Activated CD8-positive, alpha-beta T cell treated with anti-CD3 and anti-CD28 coated beads, Interleukin-2, amount 10 ng/mL, durations not matched to agents 7 days and 5 days (primary cell): ENCODE measurements around the gene MTMR11. TPM values are rescaled to one million over a fixed set of nuclear protein-coding genes. Genes with fewer than 3 reads are reported as not detected.
"Not testable (repeated sequence)": the region's sequence is repeated elsewhere in the genome, so short reads cannot be mapped to it uniquely, and the experiment has no call there.

Source experiments
- ATAC-seq: fragments of 150-1000 bp; cut with Tn5 transposase; one replicate; pipeline ENCODE4 v1.10.0; 2021; ENCODE audit warnings: moderate library complexity
- CTCF ChIA-PET: fragments of 350-600 bp; sonication (Branson Sonifier 250); formaldehyde crosslinking; loops from one replicate; lab custom pipeline; 2021; ENCODE audit warnings: antibody characterized with exemption; lab: Charles Lee
- POLR2A ChIA-PET: fragments of 350-600 bp; sonication (Branson Sonifier 250); formaldehyde crosslinking; loops from one replicate; lab custom pipeline; 2021; ENCODE audit warnings: antibody characterized with exemption; lab: Charles Lee
- DNase-seq: peaks from one replicate; pipeline ENCODE4 v3.0.0-alpha.2; 2020
- H3K27ac Mint-ChIP-seq: one replicate; pipeline ENCODE4 v1.8.0; 2021; ENCODE audit warnings: mild to moderate bottlenecking, mixed read lengths
- H3K27me3 Mint-ChIP-seq: one replicate; pipeline ENCODE4 v1.8.0; 2021; ENCODE audit warnings: low read depth, mixed read lengths
- H3K36me3 Mint-ChIP-seq: one replicate; pipeline ENCODE4 v1.8.0; 2021; ENCODE audit warnings: low read depth, mixed read lengths
- H3K4me1 Mint-ChIP-seq: one replicate; pipeline ENCODE4 v1.8.0; 2021; ENCODE audit warnings: low read depth, mixed read lengths
- H3K4me3 Mint-ChIP-seq: one replicate; pipeline ENCODE4 v1.8.0; 2021; ENCODE audit warnings: mild to moderate bottlenecking, mixed read lengths
- H3K9me3 Mint-ChIP-seq: one replicate; pipeline ENCODE4 v1.8.0; 2022; ENCODE audit warnings: mixed read lengths; ENCODE audit not compliant: insufficient read depth
- total RNA-seq, 2 experiments: library from RNA; stranded (reverse); gene quantifications; one replicate each; pipeline ENCODE4 v1.2.3, GENCODE V29; 2021

Gene MTMR11
- total RNA-seq, 2 experiments from 2014 or later: 1.0 to 1.2 TPM

DNA sequence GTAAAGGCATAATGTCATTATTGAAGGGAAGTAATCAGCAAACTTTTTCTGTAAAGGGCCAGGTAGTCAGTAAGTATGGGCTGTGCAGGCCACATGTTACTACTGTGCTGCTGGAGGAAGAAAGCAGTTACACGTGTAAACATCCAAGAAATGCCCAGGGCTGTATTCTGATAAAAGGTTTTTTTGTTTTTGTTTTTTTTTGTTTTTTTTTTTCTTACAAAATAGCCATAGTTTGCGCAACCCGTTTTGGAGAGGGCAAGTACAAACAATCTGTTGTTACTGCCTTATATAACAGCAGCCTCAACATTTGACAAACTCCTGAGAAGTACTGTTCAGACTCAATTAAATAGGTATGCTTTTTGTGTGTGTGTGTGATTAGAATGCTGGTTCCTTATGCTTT, 26.7 kb upstream of the MTMR11 start:
- Mint-ChIP-seq H3K36me3 (peaks cover 35% of the 10 kb centered on the region), H3K27ac (no peak overlapping the region), H3K4me3 (no peak overlapping the region), H3K27me3 (no peaks in the 10 kb centered on the region), H3K9me3 (no peaks in the 10 kb centered on the region), H3K4me1 (peaks cover 16% of the 10 kb centered on the region)
- DNase-seq (no peak), ATAC-seq (no peak)
- CTCF ChIA-PET: interaction anchor here (1.0 to 3.0 kb wide), 6 partner anchors 9 to 225 kb away, joined by 3 to 35 read pairs (median 7); no protein-coding TSS in a partner anchor
- POLR2A ChIA-PET: interaction anchor here (1.0 kb wide), 1 partner anchor 75 kb away, joined by 3 read pairs; no protein-coding TSS in a partner anchor

DNA sequence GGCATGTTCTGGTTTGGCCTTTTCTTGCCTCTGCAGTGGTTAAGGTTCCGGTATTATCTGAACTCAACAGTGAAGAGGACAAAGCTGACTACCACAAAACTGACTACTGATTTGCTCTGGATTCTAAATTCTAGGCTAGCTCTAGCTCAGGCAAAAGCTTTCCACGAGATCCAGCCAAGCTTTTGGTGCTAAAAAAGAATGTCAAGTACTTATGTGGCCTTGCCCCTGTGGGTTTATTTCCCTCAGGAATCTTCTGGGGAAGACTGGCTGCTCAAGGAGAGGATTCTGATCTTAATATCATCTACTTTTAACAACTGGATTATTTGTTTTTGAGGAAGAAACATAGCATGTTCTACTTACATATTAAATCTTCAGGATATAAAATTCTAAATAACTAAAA, 26.1 kb upstream of the MTMR11 start:
- ATAC-seq (no peak), DNase-seq (no peak)
- Mint-ChIP-seq H3K4me3 (no peak overlapping the region), H3K4me1 (peaks cover 16% of the 10 kb centered on the region), H3K27me3 (no peaks in the 10 kb centered on the region), H3K9me3 (no peaks in the 10 kb centered on the region), H3K36me3 (peaks cover 36% of the 10 kb centered on the region), H3K27ac (peak overlapping the region; percentile 4)
- CTCF ChIA-PET: interaction anchor here (0.7 to 3.1 kb wide), 52 partner anchors 8 to 257 kb away, joined by 3 to 35 read pairs (median 4); partner anchors contain the start of genes BOLA1, SF3B4 and VPS45
- POLR2A ChIA-PET: interaction anchor here (1.0 to 4.7 kb wide), 2 partner anchors 67 to 75 kb away, joined by 3 to 31 read pairs; a partner anchor contains a TSS

DNA sequence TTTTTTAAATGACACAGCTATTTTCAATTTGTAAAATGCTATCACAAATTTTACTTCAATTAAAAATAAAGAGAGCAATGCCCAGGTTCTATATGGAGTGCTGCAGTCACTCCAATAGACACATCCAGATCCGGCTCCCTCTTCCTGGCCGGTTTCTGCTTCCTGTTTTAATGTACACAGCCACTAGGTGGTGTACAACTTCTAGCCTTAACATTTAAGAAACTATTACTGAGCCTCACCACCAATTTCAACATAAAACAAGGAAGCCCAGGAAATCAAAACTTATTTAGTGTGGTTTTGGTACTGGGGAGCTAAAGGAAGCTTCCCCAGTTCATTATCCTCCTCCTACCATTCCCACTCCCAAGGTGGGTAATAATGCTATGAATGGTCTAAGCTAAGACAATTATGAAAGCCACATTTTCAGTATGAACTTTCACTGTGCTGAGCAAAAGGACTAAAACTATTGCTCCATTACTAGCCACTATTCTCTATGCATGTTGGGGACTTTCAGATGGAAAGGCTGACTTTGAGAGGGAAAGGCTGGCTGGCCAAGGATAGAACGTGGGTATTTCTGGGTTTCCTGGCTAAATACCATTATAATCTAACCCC, 25.5 kb upstream of the MTMR11 start:
- Mint-ChIP-seq H3K27ac (no peak overlapping the region), H3K9me3 (no peaks in the 10 kb centered on the region), H3K4me3 (no peak overlapping the region)

DNA sequence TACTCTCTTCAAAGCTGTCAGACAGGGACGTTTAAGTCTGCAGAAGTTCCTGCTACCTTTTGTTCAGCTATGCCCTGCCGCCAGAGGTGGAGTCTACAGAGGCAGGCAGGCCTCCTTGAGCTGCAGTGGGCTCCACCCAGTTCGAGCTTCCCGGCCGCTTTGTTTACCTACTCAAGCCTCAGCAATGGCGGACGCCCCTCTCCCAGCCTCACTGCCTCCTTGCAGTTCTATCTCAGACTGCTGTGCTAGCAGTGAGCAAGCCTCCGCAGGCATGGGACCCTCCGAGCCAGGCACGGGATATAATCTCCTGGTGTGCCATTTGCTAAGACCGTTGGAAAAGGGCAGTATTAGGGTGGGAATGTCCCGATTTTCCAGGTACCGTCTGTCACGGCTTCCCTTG, 20.9 kb upstream of the MTMR11 start:
- CTCF ChIA-PET: interaction anchor here (0.9 kb wide), 1 partner anchor 230 kb away, joined by 3 read pairs; no protein-coding TSS in a partner anchor

More for the DNA sequence above, 25.5 kb upstream of the MTMR11 start:
- ChIA-PET CTCF (interaction anchor here (0.6 to 3.1 kb wide), 57 partner anchors 9 to 258 kb away, joined by 3 to 35 read pairs (median 4); partner anchors contain the start of genes BOLA1, SF3B4 and VPS45), POLR2A (interaction anchor here (0.6 to 4.7 kb wide), 3 partner anchors 68 to 88 kb away, joined by 3 to 31 read pairs (median 3); a partner anchor contains a TSS)
- ATAC-seq (peak; percentile 91), DNase-seq (peak; percentile 62)
- no peaks in the 10 kb centered on the region for H3K27me3 Mint-ChIP-seq
- peaks cover 40% of the 10 kb centered on the region for H3K36me3 Mint-ChIP-seq
- H3K4me1 Mint-ChIP-seq: peaks cover 16% of the 10 kb centered on the region

DNA sequence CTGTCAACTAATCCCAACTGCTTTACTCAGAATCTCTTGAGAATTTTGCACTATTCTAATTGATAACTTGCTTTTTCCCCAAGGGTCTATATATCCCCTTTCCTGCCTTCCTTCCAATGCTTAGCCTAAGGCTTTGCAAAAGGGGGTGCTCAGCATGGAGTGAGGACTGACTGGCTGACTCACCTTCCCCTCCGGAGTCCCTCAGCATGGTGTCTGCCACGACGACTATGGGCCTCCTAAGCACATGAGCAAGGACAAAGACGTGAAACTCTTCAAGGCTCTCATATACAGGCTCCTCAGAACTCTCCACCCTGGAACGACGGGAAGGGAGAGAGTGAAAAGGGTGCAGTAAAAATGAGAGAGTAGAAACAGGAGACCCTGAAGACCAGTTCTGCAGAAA, 13.2 kb upstream of the MTMR11 start:
- POLR2A ChIA-PET: interaction anchor here (0.8 to 3.9 kb wide), 3 partner anchors 28 to 220 kb away, joined by 3 to 13 read pairs (median 3); a partner anchor contains a TSS
- no peaks in the 10 kb centered on the region for H3K9me3 Mint-ChIP-seq
- no peaks in the 10 kb centered on the region for H3K27me3 Mint-ChIP-seq
- ATAC-seq (no peak), DNase-seq (no peak)
- H3K4me1 Mint-ChIP-seq: no peaks in the 10 kb centered on the region
- H3K4me3 Mint-ChIP-seq: no peak overlapping the region
- H3K27ac Mint-ChIP-seq: no peak overlapping the region
- CTCF ChIA-PET: interaction anchor here (1.1 to 1.3 kb wide), 2 partner anchors 12 to 238 kb away, joined by 3 read pairs; no protein-coding TSS in a partner anchor
- H3K36me3 Mint-ChIP-seq: peaks cover 31% of the 10 kb centered on the region

More for the DNA sequence above, 20.9 kb upstream of the MTMR11 start:
- ATAC-seq, H3K4me3 Mint-ChIP-seq, DNase-seq, H3K27me3 Mint-ChIP-seq, H3K9me3 Mint-ChIP-seq, H3K27ac Mint-ChIP-seq, POLR2A ChIA-PET, H3K4me1 Mint-ChIP-seq: not testable (repeated sequence)
- H3K36me3 Mint-ChIP-seq: peaks cover 47% of the 10 kb centered on the region

DNA sequence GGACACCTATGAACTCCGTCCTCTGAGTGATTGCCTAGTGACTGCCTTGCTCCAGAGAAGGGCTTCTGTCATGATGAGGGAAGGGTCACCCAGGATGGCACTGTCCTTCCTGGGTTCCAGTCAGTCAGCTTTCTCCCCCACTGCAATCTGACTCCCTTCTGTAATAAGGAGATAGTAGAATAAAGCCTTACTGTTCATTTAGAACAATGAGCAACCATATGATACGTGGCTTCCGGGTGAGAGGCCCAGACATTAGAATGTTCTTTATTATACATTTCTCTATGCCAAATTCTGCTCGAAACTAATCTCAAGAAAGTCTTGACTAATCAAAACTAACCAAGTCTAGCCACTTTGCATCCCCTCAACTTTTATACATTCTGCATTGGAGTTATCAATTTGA, 8.5 kb upstream of the MTMR11 start:
- Mint-ChIP-seq H3K9me3 (no peaks in the 10 kb centered on the region), H3K4me1 (peaks cover 15% of the 10 kb centered on the region), H3K36me3 (peaks cover 30% of the 10 kb centered on the region), H3K27me3 (no peaks in the 10 kb centered on the region), H3K27ac (no peak overlapping the region), H3K4me3 (no peak overlapping the region)
- ATAC-seq: no peak
- DNase-seq: no peak
- ChIA-PET CTCF (interaction anchor here (0.9 to 1.8 kb wide), 2 partner anchors 14 to 242 kb away, joined by 3 to 4 read pairs; no protein-coding TSS in a partner anchor), POLR2A (interaction anchor here (0.6 to 1.4 kb wide), 2 partner anchors 58 to 128 kb away, joined by 3 to 5 read pairs; a partner anchor contains a TSS)

DNA sequence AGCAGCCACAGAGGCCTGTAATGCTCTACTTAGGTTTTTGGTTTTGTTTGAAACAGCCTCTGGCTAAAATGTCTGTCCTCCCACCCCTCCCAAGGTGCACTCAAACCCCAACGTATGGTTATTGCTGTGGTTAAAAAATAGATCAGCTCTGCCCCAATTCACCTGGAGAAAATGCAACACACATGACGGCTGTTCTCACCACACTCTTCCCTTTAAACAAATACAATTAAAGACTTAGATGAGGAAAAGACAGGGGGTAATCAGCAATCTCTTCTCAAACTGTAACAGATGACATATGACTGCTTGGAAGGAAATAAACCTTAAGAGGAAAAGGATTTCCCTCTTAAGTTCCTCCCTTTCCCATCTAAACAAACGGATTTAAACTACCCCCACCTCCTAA, 6.2 kb upstream of the MTMR11 start:
- Mint-ChIP-seq H3K9me3 (no peaks in the 10 kb centered on the region), H3K4me1 (peaks cover 31% of the 10 kb centered on the region), H3K27ac (peak overlapping the region; percentile 22), H3K4me3 (no peak overlapping the region), H3K27me3 (no peaks in the 10 kb centered on the region), H3K36me3 (peaks cover 30% of the 10 kb centered on the region)
- CTCF ChIA-PET: interaction anchor here (0.9 to 2.5 kb wide), 3 partner anchors 9 to 245 kb away, joined by 3 to 8 read pairs (median 4); no protein-coding TSS in a partner anchor
- POLR2A ChIA-PET: interaction anchor here (0.6 to 3.0 kb wide), 5 partner anchors 12 to 294 kb away, joined by 3 to 10 read pairs (median 3); partner anchors contain the start of gene SF3B4
- DNase-seq (no peak), ATAC-seq (no peak)

DNA sequence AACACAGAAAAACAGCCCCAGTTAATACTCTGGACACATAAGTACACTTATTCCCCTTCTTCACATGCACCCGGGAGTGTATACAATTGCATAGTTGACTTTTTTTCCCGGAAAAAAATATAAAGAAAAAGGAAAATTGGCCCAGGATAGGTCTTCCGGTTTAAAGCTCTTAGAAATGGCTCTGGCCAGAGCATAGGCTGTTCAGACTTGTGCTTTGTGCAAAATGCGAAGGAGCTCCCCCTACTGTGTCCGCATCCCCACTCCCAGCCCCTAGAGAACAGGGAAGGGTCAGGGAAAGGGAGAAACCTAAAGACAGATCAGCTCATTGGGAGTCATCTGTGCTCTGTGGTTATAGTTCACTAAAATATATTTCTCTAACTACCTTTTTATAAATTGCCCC, 5.5 kb upstream of the MTMR11 start:
- H3K4me3 Mint-ChIP-seq: no peak overlapping the region
- H3K36me3 Mint-ChIP-seq: peaks cover 26% of the 10 kb centered on the region
- H3K27ac Mint-ChIP-seq: no peak overlapping the region
- H3K4me1 Mint-ChIP-seq: peaks cover 38% of the 10 kb centered on the region
- no peaks in the 10 kb centered on the region for H3K9me3 Mint-ChIP-seq
- ChIA-PET CTCF (interaction anchor here (0.9 to 2.5 kb wide), 3 partner anchors 9 to 245 kb away, joined by 3 to 8 read pairs (median 4); no protein-coding TSS in a partner anchor), POLR2A (interaction anchor here (1.2 to 3.0 kb wide), 2 partner anchors 14 to 56 kb away, joined by 7 to 10 read pairs; partner anchors contain the start of gene SF3B4)
- no peak for ATAC-seq
- DNase-seq: no peak
- H3K27me3 Mint-ChIP-seq: no peaks in the 10 kb centered on the region

DNA sequence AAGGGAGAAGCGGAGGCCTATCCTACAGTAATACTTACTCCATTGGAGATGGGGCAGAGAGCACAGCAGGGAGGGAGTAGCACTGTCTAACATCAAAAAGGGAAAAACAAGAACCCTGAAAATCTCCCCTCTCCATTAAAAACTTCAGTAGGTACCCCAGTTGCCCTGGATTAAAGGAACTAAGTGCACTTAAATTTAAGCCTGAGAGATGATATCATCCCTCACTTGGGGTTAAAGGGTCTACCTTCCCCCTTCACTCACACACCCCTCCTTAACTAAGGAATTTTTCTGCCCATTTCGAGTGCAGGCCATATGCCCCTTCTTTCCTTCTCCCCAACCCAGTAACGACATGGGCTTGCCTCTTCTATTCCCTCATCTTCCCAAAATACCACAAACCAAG, 3.7 kb upstream of the MTMR11 start:
- ChIA-PET CTCF (no interaction called here), POLR2A (interaction anchor here (1.1 kb wide), 1 partner anchor 12 kb away, joined by 8 read pairs; the partner anchor contains the start of gene SF3B4)
- Mint-ChIP-seq H3K4me3 (no peak overlapping the region), H3K27ac (no peak overlapping the region), H3K9me3 (no peaks in the 10 kb centered on the region), H3K36me3 (peaks cover 18% of the 10 kb centered on the region), H3K4me1 (peaks cover 49% of the 10 kb centered on the region), H3K27me3 (no peaks in the 10 kb centered on the region)
- no peak for DNase-seq
- ATAC-seq: no peak

DNA sequence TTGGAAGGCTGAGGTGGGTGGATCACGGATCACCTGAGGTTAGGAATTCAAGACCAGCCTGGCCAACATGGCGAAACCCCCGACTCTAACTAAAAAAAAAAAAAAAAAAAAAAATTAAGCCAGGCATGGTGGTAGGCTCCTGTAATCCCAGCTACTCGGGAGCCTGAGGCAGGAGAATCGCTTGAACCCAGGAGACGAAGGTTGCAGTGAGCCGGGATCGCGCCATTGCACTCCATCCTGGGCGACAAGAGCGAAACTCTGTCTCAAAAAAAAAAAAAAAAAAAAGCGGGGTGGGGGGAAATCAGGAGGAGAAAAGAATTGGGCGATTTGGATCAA, 2.0 kb upstream of the MTMR11 start:
- peaks cover 48% of the 10 kb centered on the region for H3K4me1 Mint-ChIP-seq
- ATAC-seq, H3K9me3 Mint-ChIP-seq, H3K36me3 Mint-ChIP-seq, H3K27me3 Mint-ChIP-seq, H3K4me3 Mint-ChIP-seq, H3K27ac Mint-ChIP-seq, DNase-seq: not testable (repeated sequence)
- ChIA-PET CTCF (interaction anchor here (0.7 to 2.7 kb wide), 3 partner anchors 9 to 23 kb away, joined by 3 to 11 read pairs (median 3); no protein-coding TSS in a partner anchor), POLR2A (interaction anchor here (1.2 to 2.2 kb wide), 2 partner anchors 11 to 52 kb away, joined by 6 to 23 read pairs; partner anchors contain the start of gene SF3B4)

DNA sequence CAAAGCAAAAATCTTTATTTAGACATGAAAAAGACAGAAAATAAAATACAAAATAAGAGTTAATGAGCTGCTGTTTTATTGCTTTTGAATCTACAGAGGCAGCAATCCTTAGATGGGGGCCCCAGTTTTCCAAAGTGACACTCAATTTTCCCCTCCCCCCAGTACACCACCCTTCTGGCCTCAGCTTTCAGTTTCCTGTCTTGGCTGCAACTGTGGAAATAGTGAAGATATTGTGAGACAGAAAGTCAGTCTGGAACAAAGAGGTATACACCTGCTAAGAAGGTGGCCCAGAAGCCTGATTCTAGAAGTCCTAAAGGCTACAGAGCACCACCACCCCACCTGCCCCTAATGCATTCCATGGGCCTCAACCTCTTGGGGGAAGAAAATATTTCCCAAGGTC, 1.1 kb upstream of the MTMR11 start:
- no peaks in the 10 kb centered on the region for H3K36me3 Mint-ChIP-seq
- H3K27ac Mint-ChIP-seq: peak overlapping the region; percentile 65
- no peaks in the 10 kb centered on the region for H3K9me3 Mint-ChIP-seq
- H3K4me1 Mint-ChIP-seq: peaks cover 39% of the 10 kb centered on the region
- POLR2A ChIA-PET: interaction anchor here (1.2 to 2.2 kb wide), 2 partner anchors 10 to 51 kb away, joined by 10 to 23 read pairs; partner anchors contain the start of gene SF3B4
- CTCF ChIA-PET: interaction anchor here (0.8 to 2.7 kb wide), 4 partner anchors 9 to 61 kb away, joined by 3 to 11 read pairs (median 4); no protein-coding TSS in a partner anchor
- DNase-seq: peak; percentile 33
- H3K27me3 Mint-ChIP-seq: no peaks in the 10 kb centered on the region
- ATAC-seq: peak; percentile 57
- peak overlapping the region; percentile 37 for H3K4me3 Mint-ChIP-seq
